RPMI7951 (cell line): ENCODE results near the gene TP63. TPM values are rescaled to one million over a fixed set of nuclear protein-coding genes. Genes with fewer than 3 reads are reported as not detected.

Source experiments
- DNase-seq: peaks from one replicate; pipeline ENCODE4 v3.0.0-alpha.2; 2012; ENCODE audit warnings: low read depth
- total RNA-seq: library from RNA; depleted of rRNA; stranded (reverse); fragments of >200 nt; shearing (Covaris generic); gene quantifications from 2 replicates; pipeline ENCODE4 v1.2.3, GENCODE V29; 2014

The TP63 gene
- total RNA-seq, 1 experiment from 2014 or later = 22.3 TPM

DNA sequence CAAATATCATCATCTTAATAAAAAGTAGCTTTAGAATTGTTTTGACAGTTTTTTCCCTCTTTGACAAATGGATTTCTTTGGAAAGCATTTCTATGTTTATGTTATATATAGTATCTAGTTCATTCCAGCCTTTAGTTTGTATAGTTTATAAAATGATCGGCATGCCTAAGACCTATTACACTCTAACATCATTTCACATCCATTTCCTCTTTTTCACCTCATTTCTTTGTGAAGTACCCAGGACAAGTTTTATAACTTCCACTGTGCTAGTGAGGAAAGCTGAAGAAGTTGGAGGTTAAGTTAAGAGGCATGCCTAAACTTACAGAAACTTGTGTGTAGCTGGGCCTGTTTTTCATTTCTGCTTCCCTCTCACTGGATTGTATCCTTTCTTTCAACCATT, 178.4 kb downstream of the TP63 start:
- DNase-seq = no peak

DNA sequence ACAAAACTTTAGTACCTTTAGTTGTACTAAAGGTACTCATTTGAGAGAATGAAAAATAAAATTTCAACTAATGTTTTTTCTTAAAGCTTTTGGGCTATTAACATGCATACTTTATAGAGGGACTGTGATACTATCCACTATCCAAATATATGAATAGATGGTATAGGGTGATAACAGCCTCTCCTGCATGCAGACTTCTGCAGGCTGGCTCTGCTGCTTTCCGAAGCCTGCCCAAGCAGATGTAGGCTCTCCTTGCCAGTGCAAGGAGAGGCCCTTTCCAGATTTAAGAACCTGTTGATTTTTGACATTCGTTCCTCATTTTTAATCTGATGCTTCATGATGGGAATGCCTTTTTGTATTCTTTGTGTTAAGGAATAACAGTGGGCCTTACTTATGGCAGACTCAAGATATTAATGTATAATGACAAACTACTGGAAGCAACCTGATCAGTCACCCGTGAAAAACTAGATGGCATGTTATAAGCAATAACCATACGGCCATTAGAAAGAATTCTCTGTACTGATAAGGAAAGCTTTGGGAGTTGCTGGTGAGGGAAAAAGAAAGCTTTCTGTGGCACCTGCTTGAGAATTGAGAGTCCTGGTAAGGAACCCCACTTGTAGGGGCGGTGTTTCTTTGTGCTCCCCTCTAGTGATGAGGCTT, 181.7 kb downstream of the TP63 start:
- no peak for DNase-seq

DNA sequence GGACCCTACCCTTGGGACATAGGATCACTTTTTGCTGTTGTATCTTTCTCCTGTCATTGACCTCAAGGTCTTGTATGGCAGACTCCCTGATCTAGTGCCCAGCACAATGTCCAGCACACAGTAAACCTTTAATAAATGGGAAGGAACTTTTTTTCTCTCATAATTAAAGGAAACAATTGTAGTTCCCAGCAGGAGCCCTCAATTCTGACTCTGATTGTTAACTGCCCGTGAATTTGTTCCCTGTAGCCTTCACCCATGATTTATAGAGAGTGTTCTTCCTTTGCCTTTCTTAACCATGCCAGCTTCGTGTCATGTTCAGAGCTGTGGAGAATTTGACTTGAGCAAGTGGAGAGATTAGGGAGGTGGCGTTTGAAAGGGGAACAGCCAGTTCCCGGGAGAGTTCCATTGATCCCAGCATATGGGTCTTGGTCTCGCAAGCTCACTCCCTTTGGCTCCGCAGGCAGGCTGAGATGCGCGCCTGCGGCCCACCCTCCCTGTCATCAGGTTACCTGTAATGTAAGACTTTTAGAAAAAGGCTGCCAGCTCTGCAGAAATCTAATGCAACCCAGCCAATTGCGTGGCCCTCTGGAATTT, 182.6 kb downstream of the TP63 start:
- DNase-seq = no peak

DNA sequence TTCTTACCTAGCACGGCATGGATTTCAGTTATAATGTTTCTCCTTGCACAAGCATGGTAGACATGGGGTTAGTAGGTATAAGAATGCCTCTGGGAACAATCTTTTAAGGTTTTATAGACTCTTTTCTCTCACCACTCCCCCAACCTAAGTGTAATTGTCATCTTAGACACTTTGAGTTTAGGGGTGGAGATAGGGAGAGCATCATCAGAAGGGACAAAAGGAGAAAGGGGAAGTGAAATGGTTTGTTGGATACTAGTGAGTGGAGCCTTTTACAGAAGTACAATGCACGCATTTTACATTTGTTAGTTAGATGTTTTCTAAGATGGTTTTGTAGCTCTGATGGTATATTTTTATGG, 189.2 kb downstream of the TP63 start:
- DNase-seq = no peak

DNA sequence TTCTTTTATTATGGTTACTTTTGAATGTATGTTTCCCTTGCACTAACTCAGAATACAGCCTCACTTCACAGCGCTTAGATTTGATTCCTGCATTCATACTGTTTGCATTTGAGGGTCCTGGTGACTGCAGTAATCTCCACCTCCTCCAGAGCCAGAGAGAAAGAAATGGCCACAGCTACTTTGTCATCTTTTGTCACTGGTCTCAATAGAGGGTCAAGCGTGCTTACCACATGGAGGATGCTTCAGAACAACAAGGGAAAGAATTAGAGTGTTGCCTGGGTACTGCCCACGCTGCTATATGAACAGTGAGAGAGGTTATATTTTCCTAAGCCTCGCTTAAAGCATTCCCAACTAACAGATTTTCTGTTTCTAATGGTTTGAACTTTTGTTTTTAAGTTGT, 190.1 kb downstream of the TP63 start:
- DNase-seq = no peak

DNA sequence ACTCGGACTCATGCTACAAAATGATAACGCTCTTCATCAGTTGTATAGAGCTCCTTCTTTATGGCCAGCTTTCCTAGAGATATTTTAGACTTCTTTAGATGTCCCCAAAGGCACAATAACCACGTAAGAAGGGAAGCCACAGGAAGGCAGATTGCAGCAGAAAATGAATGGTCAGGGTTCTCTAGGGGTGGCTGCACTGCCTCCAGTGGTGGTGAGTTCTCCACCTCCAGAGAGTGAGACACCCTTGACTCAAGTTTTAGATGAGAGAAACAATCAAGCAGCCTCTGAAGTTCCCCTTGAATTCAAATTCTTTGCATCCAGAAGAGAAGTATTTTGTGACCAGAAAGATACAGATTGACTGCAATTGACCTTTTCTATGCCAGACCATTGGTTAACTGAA, 191.5 kb downstream of the TP63 start:
- no peak for DNase-seq

DNA sequence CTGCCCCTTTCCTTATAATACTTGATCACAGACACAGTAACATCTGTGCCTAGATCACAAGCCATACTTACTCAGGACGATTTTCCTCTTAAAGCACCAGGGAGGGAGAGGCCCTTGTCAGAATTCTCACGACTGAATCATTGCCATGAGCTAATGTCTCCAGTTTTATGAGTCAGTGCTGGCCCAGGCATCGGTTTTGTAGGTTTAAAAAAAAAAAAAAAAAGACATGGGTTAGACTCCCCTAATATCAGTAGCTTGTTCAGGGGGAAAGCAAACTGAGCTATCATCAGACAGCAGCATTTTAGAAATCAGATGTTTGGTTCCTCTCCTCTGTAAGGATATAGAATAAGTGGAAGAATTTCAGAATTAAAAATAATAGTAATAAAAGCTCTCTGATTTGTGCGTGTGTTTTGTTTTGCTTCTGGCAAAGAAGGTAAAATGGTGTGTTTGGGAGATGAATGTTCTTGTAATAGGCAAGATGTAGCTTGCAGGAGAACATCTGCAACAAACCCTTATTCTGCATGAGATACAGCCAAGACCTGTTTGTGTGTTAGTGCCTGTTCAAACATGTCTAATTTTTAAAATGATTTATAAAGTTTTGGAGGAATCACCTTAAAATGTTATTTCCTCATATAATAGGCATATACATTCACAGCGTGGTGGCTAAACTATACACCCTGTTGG, 193.6 kb downstream of the TP63 start:
- DNase-seq = peak; percentile 95

DNA sequence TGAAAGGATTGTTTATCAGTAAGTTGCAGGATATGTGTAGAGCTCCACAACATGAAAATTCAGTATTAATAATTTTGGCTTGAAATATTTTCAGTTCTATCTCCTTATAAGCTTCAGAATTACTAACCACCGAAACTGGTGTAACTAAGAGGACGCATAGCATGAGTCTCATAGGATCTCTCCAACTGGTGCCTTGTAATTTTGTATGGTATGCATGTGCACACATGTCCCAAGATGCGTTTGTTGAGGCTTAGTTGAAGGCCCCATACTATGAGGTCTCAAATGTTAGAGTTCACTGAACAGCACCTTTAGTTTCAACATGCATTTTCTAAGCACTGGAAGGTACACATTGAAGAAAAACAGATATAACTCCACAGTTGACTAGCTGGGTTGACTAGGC, 195.4 kb downstream of the TP63 start:
- DNase-seq = no peak

DNA sequence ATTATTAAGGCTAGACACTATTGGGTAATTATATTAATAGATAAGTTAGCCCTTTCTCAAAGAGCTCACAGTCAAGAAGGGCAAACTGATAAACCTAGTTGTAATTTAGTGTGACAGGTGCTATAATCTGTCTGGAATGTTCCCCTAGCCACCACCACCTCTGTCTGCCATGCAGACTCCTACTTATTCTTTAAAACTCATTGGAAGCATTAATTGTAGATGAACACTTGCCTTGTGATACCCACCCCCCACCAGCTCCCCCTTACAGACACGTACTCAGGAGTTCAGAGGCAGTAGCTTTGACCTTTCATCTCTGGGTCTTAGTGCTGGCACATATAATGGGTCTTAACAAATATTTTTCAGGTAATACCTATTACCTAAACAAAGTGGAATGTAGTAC, 195.9 kb downstream of the TP63 start:
- no peak for DNase-seq

DNA sequence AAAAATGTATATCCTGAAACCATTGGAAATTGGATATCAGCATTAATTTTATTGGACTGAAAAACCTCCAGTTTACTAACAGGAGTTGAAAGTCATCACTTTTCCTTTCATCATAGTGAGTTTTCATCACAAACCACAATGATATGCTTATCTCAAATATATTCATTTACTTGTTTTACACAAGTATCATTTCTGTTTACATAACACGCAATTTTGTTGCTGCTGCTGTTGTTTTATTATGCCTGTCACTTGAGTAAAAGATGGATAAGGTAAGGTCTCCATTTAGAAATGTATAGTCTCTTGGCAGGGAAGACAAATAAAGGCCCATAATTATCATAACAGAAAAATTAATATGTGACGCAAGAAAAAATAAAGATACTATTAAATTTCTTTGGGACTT, 199.2 kb downstream of the TP63 start:
- no peak for DNase-seq

DNA sequence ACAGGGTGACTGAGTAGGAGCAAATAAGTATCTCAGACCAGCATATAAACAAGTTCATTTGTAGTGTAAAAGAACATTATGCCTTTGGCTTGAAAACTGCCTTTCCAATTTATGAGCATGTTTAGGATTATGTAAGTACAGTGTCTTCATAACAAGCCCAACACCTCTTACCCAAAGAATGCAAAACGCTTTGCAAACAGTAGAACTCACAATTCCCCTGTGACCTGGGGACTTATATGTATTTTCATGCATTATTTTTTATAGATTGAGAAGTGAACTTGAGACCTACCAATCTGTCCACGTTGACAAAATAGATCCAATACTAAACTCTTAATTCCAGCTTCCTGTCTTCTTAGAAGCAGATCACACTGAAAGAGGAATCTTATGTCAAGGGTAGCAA, 202.1 kb downstream of the TP63 start:
- DNase-seq = no peak

DNA sequence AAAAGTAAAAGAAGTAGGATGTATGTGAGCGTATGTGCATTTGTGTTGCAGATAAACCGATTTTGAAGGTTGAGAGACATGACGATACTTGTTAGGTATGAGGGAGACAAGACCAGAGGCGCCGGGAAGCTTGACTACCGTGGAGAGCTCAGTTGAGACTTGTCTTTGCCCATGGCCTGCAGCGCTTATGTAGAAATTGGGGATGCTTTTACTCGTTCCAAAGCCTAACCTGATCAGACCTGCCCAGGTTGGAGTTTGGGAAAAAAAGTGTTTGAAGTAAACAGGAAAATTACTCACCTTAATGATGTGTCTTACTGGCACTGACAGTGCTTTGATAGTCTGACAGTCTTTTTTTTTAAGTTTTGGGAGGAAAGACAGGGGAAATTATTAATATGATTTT, 202.8 kb downstream of the TP63 start:
- peak; percentile 47 for DNase-seq

DNA sequence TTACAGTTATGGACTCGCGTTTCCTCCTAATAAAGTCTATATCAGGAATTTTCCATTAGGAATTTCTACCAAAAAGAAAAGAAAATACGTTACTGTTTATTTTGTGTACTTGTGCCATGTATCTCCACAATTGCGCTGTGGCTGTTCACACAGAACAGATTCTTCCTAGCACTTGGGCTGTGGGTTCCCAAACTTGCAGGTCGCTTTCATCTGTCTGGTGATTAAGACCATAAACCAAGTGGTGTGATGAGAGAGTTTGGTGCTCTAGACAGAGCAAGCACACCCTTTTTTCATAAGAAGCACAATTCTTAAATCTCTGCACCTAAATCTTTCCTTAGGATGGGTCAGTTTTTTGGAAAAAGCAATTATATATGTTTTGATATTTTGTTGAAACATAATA, 203.3 kb downstream of the TP63 start:
- DNase-seq = peak; percentile 38

DNA sequence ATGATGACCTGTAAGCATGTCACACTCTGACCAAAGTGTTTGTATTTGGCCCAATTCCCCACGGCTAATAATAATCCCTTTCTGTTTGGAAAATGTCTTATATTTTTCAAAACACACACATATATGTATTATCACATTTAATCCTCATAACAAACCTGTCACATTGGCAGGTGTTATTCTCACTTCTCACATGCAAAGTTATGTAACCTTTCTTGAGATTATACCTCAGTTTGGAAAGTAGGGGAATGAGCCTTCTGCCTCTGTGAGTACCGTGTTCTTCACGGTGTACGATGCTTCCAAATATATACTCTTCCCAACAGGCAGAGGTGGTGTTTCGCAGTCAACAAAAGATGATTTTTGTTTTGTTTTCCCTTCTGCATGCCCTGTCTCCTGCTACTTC, 205.6 kb downstream of the TP63 start:
- DNase-seq = no peak

DNA sequence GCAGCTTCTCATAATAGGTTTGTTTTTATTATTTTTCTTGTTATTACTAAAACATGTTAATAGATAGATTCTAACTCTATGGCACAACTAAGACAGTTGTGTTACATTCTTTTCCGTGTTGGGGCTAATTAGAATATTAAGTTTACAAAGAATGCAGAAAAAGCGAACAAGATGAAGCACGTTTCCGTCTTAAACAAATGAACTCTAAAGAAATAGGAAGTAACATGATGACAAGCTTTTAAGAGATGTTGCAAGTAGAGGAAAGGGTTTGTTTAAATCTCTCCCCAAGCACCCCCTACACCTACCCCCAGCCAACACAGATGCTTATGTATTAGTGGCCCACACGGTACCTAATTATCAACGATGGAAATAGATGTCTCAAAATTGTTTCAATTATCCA, 207.1 kb downstream of the TP63 start:
- DNase-seq = no peak

DNA sequence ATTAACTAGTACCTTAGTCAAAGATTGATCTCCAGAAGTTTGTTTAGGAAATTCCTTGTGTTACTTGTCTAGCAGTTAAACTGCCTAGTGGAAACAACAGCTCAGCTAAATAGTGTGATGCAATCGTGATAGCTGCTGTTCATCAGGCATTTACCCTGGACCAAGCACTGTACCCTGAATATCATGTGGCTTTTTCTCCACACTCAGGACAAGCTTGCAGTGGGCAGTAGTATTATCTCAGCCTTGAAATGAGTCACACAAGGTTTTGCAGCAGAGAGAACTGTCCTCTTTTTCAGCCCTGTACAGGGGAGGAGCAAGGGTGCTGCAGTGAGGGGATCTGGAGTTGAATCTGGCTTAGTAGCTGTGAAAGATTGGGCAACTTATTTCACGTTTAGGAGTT, 208.4 kb downstream of the TP63 start:
- DNase-seq = peak; percentile 97

DNA sequence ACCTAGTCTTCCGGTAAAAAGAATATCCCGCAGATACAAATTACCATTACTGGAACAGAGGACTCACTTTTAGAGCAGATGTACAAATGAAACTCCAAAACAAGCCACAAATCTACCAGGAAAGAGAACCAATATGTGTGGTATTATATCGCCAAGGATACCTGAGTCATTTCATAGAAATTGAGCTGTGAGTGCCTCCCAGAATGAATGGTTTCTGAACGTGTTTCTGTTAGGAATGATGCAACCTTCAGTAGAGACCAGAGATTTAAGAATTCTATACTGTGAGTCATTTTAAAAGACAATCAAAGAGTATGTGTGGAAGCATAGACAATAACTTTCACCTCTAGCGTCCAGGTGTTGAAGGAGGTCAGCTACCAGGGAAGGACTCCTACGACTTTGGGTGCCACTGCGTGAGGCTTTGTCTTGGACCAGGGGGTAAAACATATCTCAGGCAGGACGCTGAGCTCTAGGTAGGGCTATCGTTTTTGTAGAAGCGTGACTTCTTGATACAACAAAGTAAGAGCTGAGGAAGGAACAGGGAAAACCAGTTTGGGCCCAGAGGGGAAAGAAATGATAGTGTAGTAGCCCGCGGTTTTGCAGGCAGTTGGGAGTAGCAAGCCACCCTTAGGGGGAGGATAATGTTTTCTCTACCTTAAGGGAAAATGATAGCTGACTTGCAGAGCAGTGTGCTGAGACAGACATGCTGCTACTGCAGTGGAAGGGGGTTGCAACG, 210.4 kb downstream of the TP63 start:
- DNase-seq = peak; percentile 85

DNA sequence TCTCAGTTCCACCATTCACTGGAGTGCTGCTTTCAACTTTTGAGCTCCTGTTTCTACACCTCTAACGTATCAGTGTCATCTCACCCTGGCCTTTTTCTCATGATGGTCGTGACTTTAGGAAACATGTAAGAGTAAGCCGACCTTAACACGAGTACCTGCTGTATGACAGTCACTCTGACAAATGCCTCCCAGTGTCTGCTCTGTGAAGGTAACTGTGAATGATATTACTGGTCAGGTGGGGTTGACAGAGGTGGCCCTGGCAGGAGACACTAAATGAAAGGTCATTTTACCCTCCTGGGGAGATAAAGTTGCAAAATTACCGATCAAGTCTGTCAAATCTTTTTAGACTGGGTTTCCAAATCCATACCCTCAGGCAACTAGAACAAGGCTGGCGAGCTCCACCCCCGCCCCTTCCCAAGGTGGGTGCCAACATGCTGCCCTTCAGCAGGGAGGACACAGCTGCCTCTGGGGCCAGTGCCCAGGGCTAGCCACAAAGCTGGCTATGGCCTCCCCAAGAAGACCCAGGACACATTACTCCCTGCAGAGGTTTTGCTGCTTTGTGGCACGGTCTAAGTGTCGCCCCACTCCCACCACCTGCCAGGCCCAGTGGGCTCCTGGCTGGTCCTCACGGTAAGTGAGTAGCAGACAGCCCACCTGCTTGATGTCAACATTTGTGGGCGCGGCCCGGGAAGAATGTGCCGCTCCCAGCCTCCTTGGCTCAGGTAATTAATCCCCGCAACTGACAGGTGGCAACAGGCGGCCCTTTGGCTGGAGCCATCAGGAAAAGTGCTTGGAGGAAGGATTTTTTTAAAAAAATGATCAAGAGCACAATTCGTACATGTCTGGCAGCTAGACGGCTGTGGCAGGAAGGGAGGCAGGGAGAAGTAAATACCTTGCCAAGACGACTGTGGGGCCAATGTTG, 211.8 kb downstream of the TP63 start:
- no peak for DNase-seq

DNA sequence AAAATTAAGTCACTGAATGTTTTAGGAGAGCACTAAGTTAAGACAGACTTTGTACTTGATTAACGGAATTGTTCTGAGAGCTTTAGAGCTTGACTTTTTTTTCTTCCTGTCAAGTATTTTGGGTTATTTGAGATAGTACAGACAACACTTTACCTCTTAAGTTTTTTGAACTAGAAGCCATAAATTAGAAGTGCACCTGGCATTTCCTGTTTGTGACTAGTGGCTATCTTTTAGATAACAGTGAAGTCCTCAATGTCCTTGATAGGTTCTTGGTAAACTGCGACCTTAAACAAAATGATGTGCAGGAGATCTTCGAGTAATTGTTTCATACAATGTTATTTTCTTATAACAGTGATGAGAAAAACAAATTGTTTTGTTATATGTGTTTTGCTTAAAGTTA, 213.9 kb downstream of the TP63 start:
- no peak for DNase-seq

DNA sequence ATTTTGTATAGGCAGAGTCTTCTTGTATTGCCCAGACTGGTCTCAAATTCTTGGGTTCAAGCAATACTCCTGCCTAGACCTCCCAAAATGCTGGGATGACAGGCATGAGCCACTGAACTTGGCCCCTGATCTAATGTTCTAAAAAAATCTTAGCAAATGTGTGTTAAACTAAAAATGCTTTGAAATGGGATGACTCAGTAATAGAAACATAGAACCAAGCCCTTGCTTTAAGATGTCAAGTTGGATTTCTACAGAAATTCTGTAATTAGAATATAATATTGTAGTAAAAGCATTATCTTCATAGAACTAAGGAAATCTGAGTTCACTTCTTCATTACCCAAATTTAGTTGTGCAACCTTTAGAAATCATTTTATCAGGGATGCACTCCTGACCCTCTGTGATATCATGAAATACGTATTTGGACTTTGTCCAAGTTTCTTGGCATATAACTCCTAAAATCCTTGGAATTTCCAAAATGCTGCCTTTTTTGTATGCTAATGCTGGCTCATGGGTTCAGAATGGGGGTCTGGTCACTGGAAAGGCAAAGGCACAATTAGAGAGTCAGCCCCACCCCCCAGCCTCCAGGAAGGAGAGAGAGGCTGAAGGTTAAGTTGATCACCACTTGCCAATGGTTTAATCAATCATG, 217.3 kb downstream of the TP63 start:
- DNase-seq = no peak

DNA sequence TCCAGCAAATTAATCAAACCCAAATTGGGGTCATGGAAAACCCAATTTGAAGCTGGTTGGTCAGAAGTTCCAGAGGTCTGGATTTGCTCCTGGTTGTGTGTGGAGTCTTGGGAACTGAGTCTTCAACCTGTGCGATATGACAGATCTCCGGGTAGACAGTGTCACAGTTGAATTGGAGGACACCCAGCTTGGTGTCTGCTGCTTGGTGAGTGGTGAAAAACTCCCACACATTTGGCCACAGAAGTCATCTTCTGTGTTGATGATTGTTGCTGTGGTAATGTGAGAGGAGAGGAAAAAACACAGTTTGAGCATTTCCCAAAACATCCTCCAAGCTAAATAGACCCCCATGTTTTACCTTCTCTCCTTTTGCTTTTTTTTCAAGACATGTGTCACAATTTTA, 218.1 kb downstream of the TP63 start:
- peak; percentile 58 for DNase-seq
